Measurements from ENCODE around the gene CCDC90B. TPM values are rescaled to one million over a fixed set of nuclear protein-coding genes. Genes with fewer than 3 reads are reported as not detected.
"Not testable (repeated sequence)": the region's sequence is repeated elsewhere in the genome, so short reads cannot be mapped to it uniquely, and the experiment has no call there.

CCDC90B gene
- total RNA-seq, 1 donor from 2014 or later: 42.4 TPM

GRCh38 chr11:83275888-83276641 lies 10.1 kb downstream of the CCDC90B start:
- H3K9me3 Mint-ChIP-seq (ENCODE audit: unreplicated experiment): no peaks in the 10 kb centered on the region
- H3K4me1 Mint-ChIP-seq (ENCODE audit: unreplicated experiment): peaks cover 6% of the 10 kb centered on the region
- no peak overlapping the region for H3K4me3 Mint-ChIP-seq (ENCODE audit: unreplicated experiment)
- H3K36me3 Mint-ChIP-seq (ENCODE audit: unreplicated experiment): peaks cover 36% of the 10 kb centered on the region
- no peak overlapping the region for H3K27ac Mint-ChIP-seq (ENCODE audit: unreplicated experiment)
- no peak for TF ChIP-seq CTCF (IDR thresholded peaks at IDR 0.05)
- DNase-seq (ENCODE audit: extremely low spot score, unreplicated experiment): no peak
- H3K27me3 Mint-ChIP-seq (ENCODE audit: unreplicated experiment): no peaks in the 10 kb centered on the region

GRCh38 chr11:83272627-83273026 lies 13.5 kb downstream of the CCDC90B start:
- Mint-ChIP-seq H3K27ac (ENCODE audit: unreplicated experiment) (no peak overlapping the region), H3K4me1 (ENCODE audit: unreplicated experiment) (no peaks in the 10 kb centered on the region), H3K4me3 (ENCODE audit: unreplicated experiment) (no peak overlapping the region), H3K36me3 (ENCODE audit: unreplicated experiment) (peaks cover 49% of the 10 kb centered on the region), H3K27me3 (ENCODE audit: unreplicated experiment) (no peaks in the 10 kb centered on the region), H3K9me3 (ENCODE audit: unreplicated experiment) (no peaks in the 10 kb centered on the region)
- no peak for DNase-seq (ENCODE audit: extremely low spot score, unreplicated experiment)
- no peak for TF ChIP-seq CTCF (IDR thresholded peaks at IDR 0.05)

- not testable (repeated sequence) for H3K9me3 Mint-ChIP-seq (ENCODE audit: unreplicated experiment); DNase-seq (ENCODE audit: extremely low spot score, unreplicated experiment); H3K27ac Mint-ChIP-seq (ENCODE audit: unreplicated experiment); H3K27me3 Mint-ChIP-seq (ENCODE audit: unreplicated experiment); H3K4me3 Mint-ChIP-seq (ENCODE audit: unreplicated experiment); H3K4me1 Mint-ChIP-seq (ENCODE audit: unreplicated experiment)
- H3K36me3 Mint-ChIP-seq (ENCODE audit: unreplicated experiment): peaks cover 56% of the 10 kb centered on the region
Observed at GRCh38 chr11:83271734-83272133, 14.4 kb downstream of the CCDC90B start.

GRCh38 chr11:83269080-83269479 lies 17.1 kb downstream of the CCDC90B start:
- H3K9me3 Mint-ChIP-seq (ENCODE audit: unreplicated experiment); H3K27me3 Mint-ChIP-seq (ENCODE audit: unreplicated experiment); H3K4me3 Mint-ChIP-seq (ENCODE audit: unreplicated experiment); DNase-seq (ENCODE audit: extremely low spot score, unreplicated experiment); H3K4me1 Mint-ChIP-seq (ENCODE audit: unreplicated experiment); H3K27ac Mint-ChIP-seq (ENCODE audit: unreplicated experiment): not testable (repeated sequence)
- peaks cover 64% of the 10 kb centered on the region for H3K36me3 Mint-ChIP-seq (ENCODE audit: unreplicated experiment)

- H3K36me3 Mint-ChIP-seq (ENCODE audit: unreplicated experiment): peaks cover 51% of the 10 kb centered on the region
- no peaks in the 10 kb centered on the region for H3K4me1 Mint-ChIP-seq (ENCODE audit: unreplicated experiment)
- H3K4me3 Mint-ChIP-seq (ENCODE audit: unreplicated experiment): no peak overlapping the region
- H3K9me3 Mint-ChIP-seq (ENCODE audit: unreplicated experiment): no peaks in the 10 kb centered on the region
- H3K27ac Mint-ChIP-seq (ENCODE audit: unreplicated experiment): no peak overlapping the region
- H3K27me3 Mint-ChIP-seq (ENCODE audit: unreplicated experiment): no peaks in the 10 kb centered on the region
- no peak for TF ChIP-seq CTCF (IDR thresholded peaks at IDR 0.05)
- DNase-seq (ENCODE audit: extremely low spot score, unreplicated experiment): no peak
Observed at GRCh38 chr11:83265331-83265730, 20.8 kb downstream of the CCDC90B start.

- Mint-ChIP-seq H3K27me3 (ENCODE audit: unreplicated experiment) (no peaks in the 10 kb centered on the region), H3K36me3 (ENCODE audit: unreplicated experiment) (peaks cover 39% of the 10 kb centered on the region), H3K27ac (ENCODE audit: unreplicated experiment) (no peak overlapping the region), H3K4me3 (ENCODE audit: unreplicated experiment) (no peak overlapping the region), H3K4me1 (ENCODE audit: unreplicated experiment) (peaks cover 6% of the 10 kb centered on the region), H3K9me3 (ENCODE audit: unreplicated experiment) (no peaks in the 10 kb centered on the region)
- TF ChIP-seq CTCF (IDR thresholded peaks at IDR 0.05): no peak
- DNase-seq (ENCODE audit: extremely low spot score, unreplicated experiment): no peak
Observed at GRCh38 chr11:83259559-83259958, 26.6 kb downstream of the CCDC90B start.
